Mesothelial cell of epicardium (in vitro differentiated cells): ENCODE data around the gene LYZL2. TPM values are rescaled to one million over a fixed set of nuclear protein-coding genes. Genes with fewer than 3 reads are reported as not detected.
"Not testable (repeated sequence)": the region's sequence is repeated elsewhere in the genome, so short reads cannot be mapped to it uniquely, and the experiment has no call there.

ENCODE experiments used
- DNase-seq, 2 experiments: peaks; one replicate each; pipeline ENCODE4 v3.0.0; 2021; ENCODE audit warnings: low spot score in 2 of 2; ENCODE audit not compliant: unreplicated experiment in 2 of 2
- H3K27ac Mint-ChIP-seq: 2 replicates; pipeline ENCODE4 v1.8.0; 2021; ENCODE audit warnings: mixed read lengths
- H3K27me3 Mint-ChIP-seq: 2 replicates; pipeline ENCODE4 v1.8.0; 2021; ENCODE audit warnings: low read depth, mixed read lengths
- H3K36me3 Mint-ChIP-seq: 2 replicates; pipeline ENCODE4 v1.8.0; 2021; ENCODE audit warnings: mixed read lengths
- H3K4me1 Mint-ChIP-seq: 2 replicates; pipeline ENCODE4 v1.8.0; 2021; ENCODE audit warnings: mixed read lengths
- H3K4me3 Mint-ChIP-seq: 2 replicates; pipeline ENCODE4 v1.8.0; 2021; ENCODE audit warnings: mild to moderate bottlenecking, moderate library complexity, mixed read lengths
- H3K9me3 Mint-ChIP-seq: 2 replicates; pipeline ENCODE4 v1.8.0; 2021; ENCODE audit warnings: mixed read lengths
- total RNA-seq: library from RNA; stranded (reverse); gene quantifications from 3 replicates; pipeline ENCODE4 v1.2.1, GENCODE V29; 2021
- TF ChIP-seq, protein P1 (sequence below): fragments of 200-600 bp; sonication (generic); IDR thresholded peaks from one replicate; pipeline ENCODE4 v1.5.0; 2021; ENCODE audit warnings: antibody characterized with exemption; ENCODE audit not compliant: unreplicated experiment

LYZL2 gene
- total RNA-seq, 1 donor from 2014 or later: not detected

DNA sequence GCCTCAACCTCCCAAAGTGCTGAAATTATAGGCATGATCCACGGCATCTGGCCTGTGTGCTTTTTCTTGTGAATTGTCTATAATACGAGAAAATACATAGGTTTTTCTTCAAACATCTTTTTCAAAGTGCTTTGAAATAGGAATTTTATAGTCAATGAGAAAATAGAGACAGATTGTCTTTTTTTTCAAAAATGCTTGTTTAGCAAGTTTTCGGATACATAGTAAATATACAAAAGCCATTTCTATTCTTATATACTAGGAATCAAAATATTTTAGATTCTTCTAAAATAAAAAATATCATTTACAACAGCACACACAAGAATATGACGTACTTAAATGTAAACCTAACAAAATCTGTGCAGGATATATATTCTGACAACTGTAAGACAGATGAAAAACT, 1.6 kb upstream of the LYZL2 start:
- Mint-ChIP-seq H3K27me3 (peaks cover 3% of the 10 kb centered on the region), H3K27ac (no peak overlapping the region), H3K4me1 (peaks cover 2% of the 10 kb centered on the region), H3K4me3 (no peak overlapping the region), H3K9me3 (no peaks in the 10 kb centered on the region), H3K36me3 (no peaks in the 10 kb centered on the region)
- TF ChIP-seq, protein P1, sequence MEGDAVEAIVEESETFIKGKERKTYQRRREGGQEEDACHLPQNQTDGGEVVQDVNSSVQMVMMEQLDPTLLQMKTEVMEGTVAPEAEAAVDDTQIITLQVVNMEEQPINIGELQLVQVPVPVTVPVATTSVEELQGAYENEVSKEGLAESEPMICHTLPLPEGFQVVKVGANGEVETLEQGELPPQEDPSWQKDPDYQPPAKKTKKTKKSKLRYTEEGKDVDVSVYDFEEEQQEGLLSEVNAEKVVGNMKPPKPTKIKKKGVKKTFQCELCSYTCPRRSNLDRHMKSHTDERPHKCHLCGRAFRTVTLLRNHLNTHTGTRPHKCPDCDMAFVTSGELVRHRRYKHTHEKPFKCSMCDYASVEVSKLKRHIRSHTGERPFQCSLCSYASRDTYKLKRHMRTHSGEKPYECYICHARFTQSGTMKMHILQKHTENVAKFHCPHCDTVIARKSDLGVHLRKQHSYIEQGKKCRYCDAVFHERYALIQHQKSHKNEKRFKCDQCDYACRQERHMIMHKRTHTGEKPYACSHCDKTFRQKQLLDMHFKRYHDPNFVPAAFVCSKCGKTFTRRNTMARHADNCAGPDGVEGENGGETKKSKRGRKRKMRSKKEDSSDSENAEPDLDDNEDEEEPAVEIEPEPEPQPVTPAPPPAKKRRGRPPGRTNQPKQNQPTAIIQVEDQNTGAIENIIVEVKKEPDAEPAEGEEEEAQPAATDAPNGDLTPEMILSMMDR: no peak
- no peak for DNase-seq

DNA sequence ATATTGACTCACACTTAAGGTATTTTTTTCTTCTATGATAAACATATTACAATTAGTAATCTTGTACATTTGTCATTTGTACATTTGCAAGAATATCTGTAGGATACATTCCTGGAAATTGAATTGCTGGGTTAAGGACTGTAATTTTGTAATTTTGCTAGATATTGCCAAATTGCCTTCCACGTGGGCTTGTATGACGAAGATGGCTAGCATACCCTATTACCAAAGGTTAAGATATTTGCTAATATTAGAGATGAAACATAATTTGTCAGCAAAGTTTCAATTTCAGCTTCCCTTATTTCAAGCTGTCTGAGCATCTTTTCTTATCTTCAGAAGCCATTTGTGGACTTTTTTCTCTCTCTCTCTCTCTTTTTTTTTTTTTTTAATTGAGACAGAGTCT, 1.0 kb upstream of the LYZL2 start:
- Mint-ChIP-seq H3K9me3 (no peaks in the 10 kb centered on the region), H3K27ac (no peak overlapping the region), H3K4me3 (no peak overlapping the region), H3K4me1 (peaks cover 2% of the 10 kb centered on the region), H3K27me3 (peaks cover 3% of the 10 kb centered on the region), H3K36me3 (no peaks in the 10 kb centered on the region)
- DNase-seq: no peak
- TF ChIP-seq, protein P1: no peak

DNA sequence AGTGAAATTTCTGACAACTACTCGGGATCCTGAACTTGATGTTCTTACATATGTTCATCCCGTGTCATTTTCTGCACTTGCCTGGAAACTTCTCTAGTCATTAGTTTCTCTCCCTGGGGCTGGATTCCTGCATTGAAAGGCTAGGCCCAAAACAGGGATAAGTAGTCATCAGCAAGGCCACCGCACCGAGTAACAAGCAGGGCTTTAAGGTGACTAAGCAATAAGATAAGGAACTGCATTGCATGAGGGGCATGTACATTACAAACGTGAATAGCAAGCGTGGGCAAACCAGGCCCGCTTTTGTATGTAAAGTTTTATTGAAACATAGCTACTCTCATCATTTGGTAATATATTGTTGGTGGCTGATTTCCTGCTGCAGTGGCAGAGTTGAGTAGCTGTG, 977 bp downstream of the LYZL2 start:
- not testable (repeated sequence) for H3K9me3 Mint-ChIP-seq, H3K27me3 Mint-ChIP-seq, H3K36me3 Mint-ChIP-seq, DNase-seq, H3K4me3 Mint-ChIP-seq, H3K27ac Mint-ChIP-seq, H3K4me1 Mint-ChIP-seq

DNA sequence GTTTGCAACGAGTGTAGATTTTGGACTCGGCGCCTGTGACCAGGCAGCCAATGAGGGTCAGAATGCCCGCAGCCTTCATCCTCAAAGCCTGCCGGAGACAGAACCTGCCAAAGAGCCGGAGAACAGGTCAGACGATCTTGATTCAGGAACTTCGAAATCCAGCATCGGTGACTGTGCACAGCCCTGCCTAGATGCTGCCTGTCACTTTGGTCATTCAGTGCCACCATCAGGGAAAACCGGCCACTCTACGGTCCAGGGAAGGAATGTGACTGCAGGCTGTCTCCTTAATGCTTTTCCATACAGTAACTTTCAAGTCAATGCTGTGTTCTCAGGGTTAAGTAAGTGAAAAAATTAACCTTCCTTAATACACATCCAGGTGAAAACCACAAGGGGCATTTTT, 2.7 kb downstream of the LYZL2 start:
- not testable (repeated sequence) for H3K27me3 Mint-ChIP-seq, H3K4me3 Mint-ChIP-seq, H3K9me3 Mint-ChIP-seq, DNase-seq, H3K36me3 Mint-ChIP-seq, H3K4me1 Mint-ChIP-seq, H3K27ac Mint-ChIP-seq

DNA sequence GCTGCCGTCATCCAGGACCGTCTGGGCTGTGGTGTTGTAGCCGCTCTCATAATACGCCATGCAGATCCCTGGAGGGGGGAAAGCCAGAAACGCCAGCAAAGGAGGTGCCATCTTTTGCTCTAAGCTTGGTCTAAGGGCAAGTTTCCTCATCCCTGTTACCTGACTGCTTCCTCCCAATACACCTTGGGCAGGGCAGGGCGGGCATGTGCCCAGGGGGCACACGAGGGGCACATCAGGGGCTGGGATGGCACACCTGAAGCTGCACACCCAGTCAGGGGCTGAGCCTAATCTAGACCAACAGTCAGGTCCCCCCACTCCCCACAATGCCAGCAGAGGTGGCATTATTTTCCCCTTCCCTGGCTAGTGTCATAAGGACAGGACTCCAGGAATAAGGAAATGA, 3.4 kb downstream of the LYZL2 start:
- H3K9me3 Mint-ChIP-seq, H3K36me3 Mint-ChIP-seq, DNase-seq, H3K4me1 Mint-ChIP-seq, H3K4me3 Mint-ChIP-seq, H3K27me3 Mint-ChIP-seq, H3K27ac Mint-ChIP-seq: not testable (repeated sequence)

DNA sequence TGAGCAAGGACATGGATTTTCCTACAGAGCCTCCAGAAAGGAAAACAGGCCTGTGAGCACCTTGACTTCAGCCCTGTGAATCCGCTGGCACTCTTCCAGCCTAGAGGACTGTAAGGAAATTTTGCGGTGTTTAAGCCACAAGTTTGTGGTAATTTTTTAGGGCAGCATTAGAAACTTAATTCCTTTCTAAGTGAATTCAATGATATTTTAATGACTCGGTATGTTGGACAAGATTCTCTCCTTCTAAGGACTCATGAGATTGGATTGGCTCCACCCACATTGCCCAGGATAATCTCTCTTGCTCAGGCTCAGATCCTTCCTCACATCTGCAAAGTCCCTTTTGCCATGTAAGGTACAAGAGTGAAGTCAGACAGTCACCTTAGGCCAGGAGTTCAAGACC, 4.5 kb downstream of the LYZL2 start:
- Mint-ChIP-seq H3K27ac (no peak overlapping the region), H3K4me1 (peaks cover 5% of the 10 kb centered on the region), H3K9me3 (peaks cover 4% of the 10 kb centered on the region), H3K27me3 (no peaks in the 10 kb centered on the region), H3K4me3 (no peak overlapping the region), H3K36me3 (no peaks in the 10 kb centered on the region)
- TF ChIP-seq, protein P1: no peak
- no peak for DNase-seq

DNA sequence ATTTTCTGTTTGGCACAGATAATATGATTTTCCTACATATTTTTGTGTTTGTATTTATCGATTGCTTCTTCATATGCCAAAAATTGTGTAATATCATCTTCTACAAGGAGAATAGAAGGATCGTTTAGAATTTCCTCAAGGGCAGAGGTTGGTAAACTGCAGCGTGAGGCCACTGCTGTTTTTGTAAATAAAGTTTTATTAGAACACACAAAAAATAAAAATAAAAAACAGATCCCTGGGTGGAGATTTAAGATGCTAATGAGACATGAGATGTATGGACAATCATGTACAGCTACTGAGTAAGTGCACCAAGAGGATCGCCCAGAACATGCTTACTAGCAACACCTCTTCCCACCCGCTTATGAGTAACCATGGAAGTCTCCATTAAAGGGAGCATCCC, 9.6 kb downstream of the LYZL2 start:
- peaks cover 5% of the 10 kb centered on the region for H3K9me3 Mint-ChIP-seq
- no peak overlapping the region for H3K27ac Mint-ChIP-seq
- no peak for DNase-seq
- no peaks in the 10 kb centered on the region for H3K27me3 Mint-ChIP-seq
- TF ChIP-seq, protein P1: no peak
- H3K4me3 Mint-ChIP-seq: no peak overlapping the region
- peaks cover 3% of the 10 kb centered on the region for H3K4me1 Mint-ChIP-seq
- no peaks in the 10 kb centered on the region for H3K36me3 Mint-ChIP-seq
